Fibroblast of lung (primary cell): ENCODE data around the gene AKAP9. TPM values are rescaled to one million over a fixed set of nuclear protein-coding genes. Genes with fewer than 3 reads are reported as not detected.

Source experiments
- DNase-seq, 2 donors: peaks; one replicate each; pipeline versions ENCODE4 v3.0.0 to v3.0.0-alpha.2; 2010; ENCODE audit warnings: low read depth in 2 of 2
- H2AFZ ChIP-seq: 2 replicates; pipeline ENCODE4 v1.5.1; 2012; ENCODE audit warnings: low read length, control low read depth, inconsistent platforms
- H3K27ac ChIP-seq: 2 replicates; pipeline ENCODE4 v1.5.1; 2011; ENCODE audit warnings: low read length, control low read depth; ENCODE audit not compliant: insufficient read depth
- H3K27me3 ChIP-seq: 2 replicates; pipeline ENCODE4 v1.5.1; 2011; ENCODE audit warnings: mild to moderate bottlenecking, low read length; ENCODE audit not compliant: control insufficient read depth, insufficient read depth
- H3K36me3 ChIP-seq: 2 replicates; pipeline ENCODE4 v1.5.1; 2011; ENCODE audit warnings: low read length; ENCODE audit not compliant: control insufficient read depth, insufficient read depth
- H3K4me1 ChIP-seq: 2 replicates; pipeline ENCODE4 v1.5.1; 2011; ENCODE audit warnings: low read length; ENCODE audit not compliant: control insufficient read depth, insufficient read depth; ENCODE audit errors: extremely low read depth
- H3K4me2 ChIP-seq: 2 replicates; pipeline ENCODE4 v1.5.1; 2011; ENCODE audit warnings: low read length, control low read depth; ENCODE audit not compliant: insufficient read depth; ENCODE audit errors: extremely low read depth
- H3K4me3 ChIP-seq, 4 experiments: fragments of 200-600 bp in 1 of 4; sonication (generic) in 1 of 4; replicated peaks in 1 of 4; 2 replicates each; pipeline ENCODE4 v1.5.1; 2011 to 2016; ENCODE audit warnings: low read length in 4 of 4, low read depth in 3 of 4, mild to moderate bottlenecking in 3 of 4, control low read depth in 2 of 4, inconsistent platforms in 1 of 4, mixed read lengths in 1 of 4; ENCODE audit not compliant: insufficient read depth in 1 of 4; ENCODE audit errors: control extremely low read depth in 1 of 4
- H3K79me2 ChIP-seq: 2 replicates; pipeline ENCODE4 v1.5.1; 2012; ENCODE audit warnings: mild to moderate bottlenecking, low read length, inconsistent platforms; ENCODE audit not compliant: control insufficient read depth, insufficient read depth
- H3K9ac ChIP-seq: 2 replicates; pipeline ENCODE4 v1.5.1; 2011; ENCODE audit warnings: mild to moderate bottlenecking, low read length, control low read depth; ENCODE audit not compliant: insufficient read depth
- H3K9me3 ChIP-seq: 2 replicates; pipeline ENCODE4 v1.5.1; 2012; ENCODE audit warnings: low read depth, low read length; ENCODE audit not compliant: control insufficient read depth, insufficient read depth
- H4K20me1 ChIP-seq: 2 replicates; pipeline ENCODE4 v1.5.1; 2011; ENCODE audit warnings: low read length; ENCODE audit not compliant: control insufficient read depth, insufficient read depth; ENCODE audit errors: extremely low read depth
- CTCF ChIP-seq, 2 donors: IDR thresholded peaks in 1 of 2; conservative IDR thresholded peaks in 1 of 2; 1 replicate in 1 of 2; 2 replicates in 1 of 2; pipeline ENCODE4 v1.5.1; 2011 to 2012; ENCODE audit warnings: low read length in 2 of 2, control low read depth in 1 of 2, inconsistent platforms in 1 of 2, low read depth in 1 of 2, mild to moderate bottlenecking in 1 of 2
- EZH2 ChIP-seq: IDR thresholded peaks from 2 replicates; pipeline ENCODE4 v1.5.1; 2012; ENCODE audit warnings: low read length, control low read depth, mild to moderate bottlenecking; ENCODE audit errors: missing control alignments
- polyA plus RNA-seq, 2 donors: library from polyadenylated mRNA; depleted of rRNA in 1 of 2; stranded (reverse) in 1 of 2; unstranded in 1 of 2; fragments of >200 nt; gene quantifications; 2 replicates each; pipeline ENCODE4 v1.2.1, GENCODE V29; 2011 to 2012; ENCODE audit warnings: missing spikeins in 1 of 2
- total RNA-seq: library from RNA; depleted of rRNA; stranded (reverse); fragments of >200 nt; gene quantifications from 2 replicates; pipeline ENCODE4 v1.2.1, GENCODE V29; 2014

Gene AKAP9
- total and polyA plus RNA-seq, 2 donors (not counting 1 experiment from before 2014, with no cell fraction given), result 16.6 to 46.6 TPM

GRCh38 chr7:92028686-92029085 lies 88.0 kb downstream of the AKAP9 start:
- TF ChIP-seq CTCF (conservative IDR thresholded peaks at IDR 0.05 in 1 of 2, IDR thresholded peaks at IDR 0.05 in 1 of 2; ENCODE audit: low read depth in 1 of 2, low read length in 2 of 2) (no peak), EZH2 (no peak)
- no peak overlapping the region for H3K4me2 ChIP-seq
- H3K36me3 ChIP-seq, result no peaks in the 10 kb centered on the region
- H3K9me3 ChIP-seq, result no peaks in the 10 kb centered on the region
- no peaks in the 10 kb centered on the region for H4K20me1 ChIP-seq
- no peak overlapping the region for H2AFZ ChIP-seq
- DNase-seq, result no peak
- no peak overlapping the region for H3K9ac ChIP-seq
- no peak overlapping the region for H3K4me3 ChIP-seq
- H3K27me3 ChIP-seq, result no peaks in the 10 kb centered on the region
- no peaks in the 10 kb centered on the region for H3K79me2 ChIP-seq
- H3K27ac ChIP-seq, result no peak overlapping the region
- H3K4me1 ChIP-seq, result peaks cover 4% of the 10 kb centered on the region

GRCh38 chr7:92034116-92034515 lies 93.5 kb downstream of the AKAP9 start:
- Histone ChIP-seq H2AFZ (no peak overlapping the region), H3K4me3 (no peak overlapping the region), H3K4me1 (no peaks in the 10 kb centered on the region), H3K9me3 (no peaks in the 10 kb centered on the region), H4K20me1 (no peaks in the 10 kb centered on the region), H3K27me3 (no peaks in the 10 kb centered on the region), H3K36me3 (no peaks in the 10 kb centered on the region), H3K79me2 (no peaks in the 10 kb centered on the region), H3K4me2 (no peak overlapping the region), H3K9ac (no peak overlapping the region), H3K27ac (no peak overlapping the region)
- peak in 1 of 2 donors; percentile 70 for DNase-seq
- TF ChIP-seq EZH2 (no peak), CTCF (conservative IDR thresholded peaks at IDR 0.05 in 1 of 2, IDR thresholded peaks at IDR 0.05 in 1 of 2; ENCODE audit: low read depth in 1 of 2, low read length in 2 of 2) (no peak)

GRCh38 chr7:92035576-92035975 lies 94.9 kb downstream of the AKAP9 start:
- TF ChIP-seq EZH2 (no peak), CTCF (conservative IDR thresholded peaks at IDR 0.05 in 1 of 2, IDR thresholded peaks at IDR 0.05 in 1 of 2; ENCODE audit: low read depth in 1 of 2, low read length in 2 of 2) (no peak)
- Histone ChIP-seq H3K9ac (no peak overlapping the region), H3K4me2 (no peak overlapping the region), H3K79me2 (no peaks in the 10 kb centered on the region), H3K36me3 (no peaks in the 10 kb centered on the region), H3K27ac (no peak overlapping the region), H3K4me1 (no peaks in the 10 kb centered on the region), H3K9me3 (no peaks in the 10 kb centered on the region), H4K20me1 (no peaks in the 10 kb centered on the region), H3K4me3 (no peak overlapping the region), H3K27me3 (no peaks in the 10 kb centered on the region), H2AFZ (no peak overlapping the region)
- DNase-seq, result no peak
